ENCODE data around the gene SLC27A6. TPM values are rescaled to one million over a fixed set of nuclear protein-coding genes. Genes with fewer than 3 reads are reported as not detected.

Gene SLC27A6
- total and polyA plus RNA-seq, 5 donors = 25.2 to 46.3 (median 29.1) TPM

- no peak overlapping the region for H3K4me3 ChIP-seq (ENCODE audit: low read length)
- no peaks in the 10 kb centered on the region for H3K27me3 ChIP-seq (ENCODE audit: control insufficient read depth, insufficient read depth)
- no peak for DNase-seq
- no peaks in the 10 kb centered on the region for H3K9me3 ChIP-seq (ENCODE audit: control insufficient read depth, low read length)
- peaks cover 2% of the 10 kb centered on the region for H3K4me1 ChIP-seq (ENCODE audit: control insufficient read depth, insufficient read depth, low read length)
- WGBS = 70% methylated on average over 6 of the region's 6 CpGs
- H3K27ac ChIP-seq (ENCODE audit: low read length) = no peak overlapping the region
- ATAC-seq = no peak
- intact Hi-C loops (cut with DNase I) = no loop called here
Observed at GRCh38 chr5:129082225-129083136, 117.2 kb downstream of the SLC27A6 start.

Other genes with a start within 250 kb of the SLC27A6 start
- gene ISOC1, start 129.3 kb downstream of the SLC27A6 start, total RNA-seq = 10 to 100 TPM; 62.9 to 98.4 (median 88.4) TPM
- 121 TPM for gene ISOC1, start 129.3 kb downstream of the SLC27A6 start, polyA plus RNA-seq